ENCODE results near the gene GIPC2.
"Not testable (repeated sequence)": the region's sequence is repeated elsewhere in the genome, so short reads cannot be mapped to it uniquely, and the experiment has no call there.

The GIPC2 gene, protein sequence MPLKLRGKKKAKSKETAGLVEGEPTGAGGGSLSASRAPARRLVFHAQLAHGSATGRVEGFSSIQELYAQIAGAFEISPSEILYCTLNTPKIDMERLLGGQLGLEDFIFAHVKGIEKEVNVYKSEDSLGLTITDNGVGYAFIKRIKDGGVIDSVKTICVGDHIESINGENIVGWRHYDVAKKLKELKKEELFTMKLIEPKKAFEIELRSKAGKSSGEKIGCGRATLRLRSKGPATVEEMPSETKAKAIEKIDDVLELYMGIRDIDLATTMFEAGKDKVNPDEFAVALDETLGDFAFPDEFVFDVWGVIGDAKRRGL

DNA sequence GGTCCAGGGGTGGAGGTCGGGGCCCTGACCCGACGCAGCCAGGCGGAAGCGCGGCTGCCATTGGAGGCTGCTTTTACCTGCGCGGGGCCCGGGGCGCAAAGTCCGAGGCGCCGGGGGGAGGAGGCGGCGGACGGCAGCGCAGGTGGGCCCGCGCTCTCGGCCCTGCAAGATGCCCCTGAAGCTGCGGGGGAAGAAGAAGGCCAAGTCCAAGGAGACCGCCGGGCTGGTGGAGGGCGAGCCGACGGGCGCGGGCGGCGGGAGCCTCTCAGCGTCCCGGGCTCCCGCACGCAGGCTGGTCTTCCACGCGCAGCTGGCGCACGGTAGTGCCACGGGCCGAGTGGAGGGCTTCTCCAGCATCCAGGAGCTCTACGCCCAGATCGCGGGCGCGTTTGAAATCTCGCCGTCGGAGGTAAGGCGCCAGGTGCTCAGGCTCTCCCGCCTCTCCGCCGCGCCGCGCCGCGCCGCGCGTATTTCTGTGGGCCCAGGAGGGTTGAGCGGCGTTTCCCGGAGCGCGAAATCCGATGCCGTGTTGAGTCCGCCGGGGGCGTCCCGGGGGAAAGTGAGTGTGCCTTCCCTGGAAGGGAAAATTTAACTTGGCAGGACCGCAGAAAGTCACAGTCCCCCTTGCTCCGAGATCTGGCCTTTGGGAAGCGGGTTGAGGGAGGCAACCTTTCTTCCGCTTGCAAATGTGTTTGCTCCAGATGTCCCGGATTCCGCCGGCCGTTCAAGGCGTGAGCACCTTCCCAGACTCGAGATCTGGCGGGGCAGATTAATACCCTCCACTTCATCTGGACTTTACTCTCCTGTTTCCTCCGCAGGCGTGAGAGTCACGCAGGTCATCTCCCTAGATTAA lies at the start of gene GIPC2:
Gene GIPC2 (plus strand): TSS at position 41 of the 853 bp plus-strand sequence. CDS start 129 bp downstream, at position 170.
- DNase-seq: peak; percentile 64

- DNase-seq: no peak
Measured at GRCh38 chr1:77996734-77997133, 49.0 kb upstream of the GIPC2 start.

- not testable (repeated sequence) for DNase-seq
Measured at GRCh38 chr1:78000536-78000935, 45.2 kb upstream of the GIPC2 start.

DNA sequence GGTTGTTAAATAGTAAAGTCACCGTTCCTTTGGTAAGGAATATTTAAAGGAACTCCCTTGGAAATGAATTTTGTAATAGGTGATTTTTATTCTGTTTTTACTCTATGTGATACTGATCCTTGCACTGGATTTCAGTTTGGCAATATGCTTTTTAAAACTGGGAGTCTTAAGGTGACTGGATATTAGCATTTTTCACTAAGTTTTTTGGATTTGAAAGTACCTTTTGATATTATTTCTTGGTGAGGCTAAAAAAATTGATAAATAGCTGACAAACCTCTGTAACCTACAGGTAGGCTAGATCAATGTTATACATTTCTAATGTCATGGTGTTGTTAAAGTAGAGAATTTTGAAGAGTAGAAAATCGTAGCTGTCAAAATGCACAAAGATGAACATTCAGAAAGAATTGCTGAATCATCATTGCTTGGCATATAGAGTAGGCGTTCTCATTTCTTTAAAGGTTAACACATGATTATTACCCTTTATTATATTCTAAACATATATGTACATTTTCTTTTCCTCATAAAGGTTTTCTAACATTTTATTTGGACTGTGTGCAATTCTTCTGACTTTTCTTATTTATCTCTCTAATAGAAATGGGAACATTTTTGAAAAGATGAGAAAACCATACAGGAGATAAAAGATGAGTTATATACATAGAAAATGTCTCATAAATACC lies 42.6 kb upstream of the GIPC2 start:
- DNase-seq: no peak

DNA sequence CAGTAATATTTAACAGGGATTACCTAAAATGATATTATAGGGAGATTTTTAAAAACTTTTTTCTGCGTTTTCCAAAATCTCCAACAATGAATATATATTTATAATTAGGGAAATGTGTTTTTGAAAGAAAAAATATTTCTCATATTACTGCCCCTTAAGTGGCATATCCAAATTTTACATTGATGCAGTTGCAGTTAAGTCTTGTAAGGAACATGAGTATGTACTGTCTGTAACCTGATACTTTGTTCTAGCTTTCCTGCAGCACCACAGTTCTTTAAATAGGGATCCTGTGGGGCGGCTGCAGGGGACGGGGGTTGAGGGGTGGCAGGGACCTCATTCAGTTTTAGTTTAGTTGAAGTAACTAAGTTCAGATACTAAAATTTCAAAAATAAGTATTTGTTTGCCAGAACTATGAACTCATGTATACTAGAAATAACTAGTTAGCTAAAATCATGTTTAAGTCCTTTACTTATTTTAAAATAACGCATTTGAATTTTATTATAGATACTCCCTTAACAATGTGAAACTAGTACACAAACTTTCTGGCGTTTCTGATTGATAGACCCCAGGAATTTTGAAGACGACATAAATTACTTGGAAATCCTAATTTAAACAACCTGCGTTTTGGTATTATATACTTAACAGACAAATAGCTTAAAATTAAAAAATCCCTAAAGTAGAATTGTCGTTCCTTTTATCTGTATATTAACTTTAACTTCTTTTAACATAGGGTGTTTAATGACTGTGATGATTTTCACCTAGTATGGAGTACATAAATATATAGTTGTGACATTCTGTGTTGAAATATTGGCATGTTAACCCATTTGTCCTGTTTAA lies 41.7 kb upstream of the GIPC2 start:
- peak; percentile 50 for DNase-seq

DNA sequence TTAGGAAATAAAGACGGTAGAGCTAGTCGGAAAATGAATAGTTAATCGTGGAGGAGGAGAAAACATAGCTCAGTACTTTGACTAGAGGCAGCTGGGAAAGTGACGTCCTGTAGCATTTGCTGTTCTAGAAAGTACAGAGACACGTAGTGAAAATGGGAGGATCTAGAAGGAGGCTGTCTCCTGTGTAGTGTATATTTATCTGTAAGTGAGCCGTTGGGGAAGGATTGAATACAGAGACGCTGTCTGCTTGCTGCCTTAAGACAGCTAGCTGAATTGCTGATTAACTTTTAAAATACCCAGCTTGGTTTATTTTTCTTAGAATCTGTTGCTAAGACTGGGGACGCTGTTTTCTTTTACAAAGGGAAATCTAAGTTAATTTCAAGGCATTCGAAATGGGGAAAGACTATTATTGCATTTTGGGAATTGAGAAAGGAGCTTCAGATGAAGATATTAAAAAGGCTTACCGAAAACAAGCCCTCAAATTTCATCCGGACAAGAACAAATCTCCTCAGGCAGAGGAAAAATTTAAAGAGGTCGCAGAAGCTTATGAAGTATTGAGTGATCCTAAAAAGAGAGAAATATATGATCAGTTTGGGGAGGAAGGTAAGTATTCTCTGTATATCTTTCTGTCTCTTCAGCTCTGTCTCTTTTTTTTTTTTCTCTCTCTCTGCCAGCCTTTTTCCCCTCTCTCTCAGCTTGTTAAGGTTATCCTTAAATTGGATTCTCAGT lies 40.9 kb upstream of the GIPC2 start, which contains the start of gene DNAJB4:
Gene DNAJB4 (plus strand): TSS at position 221 of the 729 bp plus-strand sequence. CDS start 172 bp downstream, at position 393.
- DNase-seq: peak; percentile 67

DNA sequence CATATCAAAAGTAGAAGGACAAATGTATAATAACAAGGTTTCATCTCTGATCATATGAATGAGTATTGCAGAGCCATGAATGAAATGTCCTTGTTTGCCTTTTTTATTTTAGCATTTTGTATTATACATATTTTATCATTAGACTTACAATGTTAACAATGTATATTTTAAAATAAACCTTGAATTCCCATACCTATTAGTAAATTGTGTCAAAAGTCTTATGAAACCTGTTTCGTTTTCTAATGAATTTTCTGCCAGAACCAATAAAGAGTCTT lies 40.4 kb upstream of the GIPC2 start:
- DNase-seq: no peak

DNA sequence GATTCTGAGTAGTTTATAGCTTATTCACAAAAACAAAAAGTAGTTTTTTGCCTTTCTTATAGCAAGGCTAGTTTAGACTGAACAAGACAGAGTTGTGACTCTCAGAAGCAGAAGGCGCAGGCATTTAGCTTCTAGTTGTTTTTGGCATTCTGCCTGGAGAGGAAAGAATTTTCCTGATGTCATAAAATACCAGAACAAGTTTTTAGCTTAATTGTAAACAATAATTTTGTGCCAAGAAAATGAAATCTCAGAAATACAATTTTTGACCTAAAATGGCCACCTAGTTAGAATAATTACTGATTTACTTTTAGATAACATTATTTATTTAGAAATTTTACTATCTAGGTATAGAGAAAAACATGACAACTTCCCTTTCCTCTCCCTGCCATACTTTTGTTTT lies 40.0 kb upstream of the GIPC2 start:
- DNase-seq: no peak

GRCh38 chr1:78006521-78006920 lies 39.2 kb upstream of the GIPC2 start:
- no peak for DNase-seq

- DNase-seq: no peak
Measured at GRCh38 chr1:78007677-78008341, 38.0 kb upstream of the GIPC2 start.

DNA sequence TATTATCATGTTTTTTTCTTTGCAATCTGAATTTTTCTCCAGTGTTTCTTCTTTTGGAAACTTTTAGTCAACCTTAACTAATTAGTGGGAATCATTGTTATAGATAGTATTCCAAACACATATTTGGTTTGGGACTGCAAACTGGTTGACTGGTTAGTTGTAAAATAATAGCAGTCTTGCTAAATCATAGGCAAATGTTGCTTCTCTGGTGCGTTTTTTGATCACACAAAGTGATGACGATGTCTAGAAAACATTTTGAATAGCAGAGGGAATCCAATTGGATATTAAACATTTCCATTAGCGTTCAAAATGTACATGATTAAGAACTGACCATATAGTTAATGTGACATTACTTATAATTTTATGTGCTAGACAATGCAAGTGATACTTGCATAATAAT lies 36.5 kb upstream of the GIPC2 start:
- no peak for DNase-seq

DNA sequence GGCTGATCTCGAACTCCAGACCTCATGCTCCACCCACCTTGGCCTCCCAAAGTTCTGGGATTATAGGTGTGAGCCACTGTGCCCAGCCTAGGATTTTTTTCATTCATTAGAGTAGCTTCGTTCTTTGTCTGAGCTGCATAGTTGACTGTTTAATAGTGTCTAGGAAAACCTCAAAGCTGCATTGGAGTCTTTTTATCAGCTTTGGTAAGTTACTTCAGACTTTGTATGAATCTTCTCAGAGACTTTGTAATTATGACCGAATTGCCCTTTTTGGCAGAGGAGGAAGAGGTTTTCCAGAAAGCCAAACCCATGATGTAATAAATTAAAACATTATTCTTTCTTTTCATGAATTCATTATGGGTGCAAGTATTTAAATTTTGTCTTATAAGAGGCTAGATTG lies 35.9 kb upstream of the GIPC2 start:
- DNase-seq: no peak

GRCh38 chr1:78011050-78011449 lies 34.7 kb upstream of the GIPC2 start:
- no peak for DNase-seq

- no peak for DNase-seq
Measured at GRCh38 chr1:78015148-78015547, 30.6 kb upstream of the GIPC2 start.

DNA sequence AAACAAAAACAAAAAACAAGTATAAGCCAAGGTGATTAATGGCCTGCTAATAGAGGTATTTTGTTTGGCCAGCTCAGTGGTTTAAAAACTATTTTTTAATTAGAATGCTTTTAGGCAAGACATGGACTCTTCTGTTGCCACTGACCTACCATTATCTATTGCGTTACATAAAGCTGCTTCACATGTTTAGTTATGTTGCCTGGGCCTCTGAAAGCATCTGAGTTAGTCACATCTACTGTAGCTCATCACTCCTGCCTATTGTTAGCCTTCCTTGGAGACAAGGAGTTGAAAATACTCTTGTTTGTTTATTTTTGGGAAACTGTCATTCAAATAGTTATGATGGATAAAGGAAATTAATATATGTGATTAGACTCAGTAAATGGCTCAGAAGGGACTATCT lies 26.7 kb upstream of the GIPC2 start:
- no peak for DNase-seq

DNA sequence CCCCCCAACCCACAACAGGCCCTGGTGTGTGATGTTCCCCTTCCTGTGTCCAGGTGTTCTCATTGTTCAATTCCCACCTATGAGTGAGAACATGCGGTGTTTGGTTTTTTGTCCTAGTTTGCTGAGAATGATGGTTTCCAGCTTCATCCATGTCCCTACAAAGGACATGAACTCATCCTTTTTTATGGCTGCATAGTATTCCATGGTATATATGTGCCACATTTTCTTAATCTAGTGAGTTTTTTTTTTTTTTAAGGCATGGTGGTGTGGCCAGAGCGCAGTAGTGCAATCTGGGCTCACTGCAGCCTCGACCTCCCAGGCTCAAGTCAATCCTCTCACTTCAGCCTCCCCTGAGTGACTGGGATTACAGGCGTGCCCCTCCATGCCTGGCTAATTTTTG lies 24.6 kb upstream of the GIPC2 start:
- not testable (repeated sequence) for DNase-seq

DNA sequence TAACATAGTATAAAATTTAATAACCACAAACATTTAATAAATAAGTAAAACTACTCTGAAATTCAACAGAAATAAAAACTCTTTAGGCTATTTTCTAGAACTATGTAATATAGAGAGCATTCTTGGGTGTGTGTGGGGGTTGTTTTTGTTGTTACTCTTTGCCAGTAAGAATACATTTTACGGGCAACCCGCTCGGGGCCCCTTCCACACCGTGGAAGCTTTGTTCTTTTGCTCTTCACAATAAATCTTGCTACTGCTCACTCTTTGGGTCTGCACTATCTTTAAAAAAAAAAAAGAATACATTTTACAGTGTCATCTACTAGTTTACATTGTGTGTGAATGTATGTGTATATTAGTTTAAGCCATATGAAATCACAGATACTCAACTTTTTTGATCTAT lies 16.0 kb upstream of the GIPC2 start:
- no peak for DNase-seq

DNA sequence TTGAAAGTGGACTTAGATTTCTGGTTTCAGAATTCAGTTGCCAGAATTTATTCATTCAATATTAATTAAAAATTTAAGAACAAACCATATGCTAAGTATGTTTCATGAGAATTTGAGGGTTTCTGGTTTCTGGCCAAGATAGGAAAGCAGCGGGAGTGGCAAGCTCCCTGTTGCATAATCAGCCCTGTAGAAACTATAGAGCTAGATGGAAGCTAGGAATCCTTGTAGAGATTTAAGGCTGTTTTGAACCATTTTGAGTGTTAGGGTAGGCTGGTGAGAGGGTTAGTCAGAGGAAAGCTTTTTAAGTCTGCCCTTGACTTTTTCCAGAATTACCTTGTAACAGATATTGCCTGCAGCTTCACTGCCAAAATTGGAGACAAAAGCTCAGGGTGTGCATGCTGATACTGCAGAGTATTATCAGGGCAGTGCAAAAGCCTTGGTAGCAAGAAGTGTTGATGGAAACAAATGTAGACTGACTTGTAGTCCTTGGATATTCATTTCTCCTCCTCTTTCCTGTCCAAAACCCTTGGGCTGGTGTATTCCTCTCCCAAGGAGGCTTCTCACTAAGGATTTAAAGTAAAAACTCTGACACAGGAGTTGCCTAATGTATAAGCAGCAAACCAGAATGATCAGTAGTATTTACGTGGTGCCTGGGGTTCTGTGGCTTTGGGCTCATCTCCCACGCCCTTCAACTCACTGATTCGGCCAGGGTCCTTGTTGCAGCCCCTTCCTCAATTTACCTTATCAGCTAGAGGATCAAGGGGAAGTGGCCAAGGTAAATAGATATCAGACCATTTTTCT lies 12.6 kb upstream of the GIPC2 start:
- DNase-seq: no peak

DNA sequence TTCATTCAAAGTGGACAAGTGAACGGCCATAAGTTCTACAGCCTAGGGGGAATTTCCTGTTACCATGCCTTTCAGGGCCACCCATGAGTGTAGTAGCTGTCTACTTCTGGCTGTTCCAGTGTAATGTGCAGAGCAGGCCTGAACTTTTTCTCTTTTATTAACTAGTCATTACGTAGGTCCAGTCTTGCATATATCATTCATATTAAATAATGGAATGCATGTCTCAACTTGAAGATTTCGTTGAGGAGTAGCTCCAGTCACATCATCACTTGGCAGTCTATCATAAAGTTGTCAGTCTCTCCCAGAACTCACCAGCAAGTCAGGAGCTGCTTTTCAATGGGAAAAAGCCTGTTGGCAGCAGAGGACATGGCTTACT lies 12.0 kb upstream of the GIPC2 start:
- no peak for DNase-seq

GRCh38 chr1:78035121-78035520 lies 10.6 kb upstream of the GIPC2 start:
- DNase-seq: no peak

DNA sequence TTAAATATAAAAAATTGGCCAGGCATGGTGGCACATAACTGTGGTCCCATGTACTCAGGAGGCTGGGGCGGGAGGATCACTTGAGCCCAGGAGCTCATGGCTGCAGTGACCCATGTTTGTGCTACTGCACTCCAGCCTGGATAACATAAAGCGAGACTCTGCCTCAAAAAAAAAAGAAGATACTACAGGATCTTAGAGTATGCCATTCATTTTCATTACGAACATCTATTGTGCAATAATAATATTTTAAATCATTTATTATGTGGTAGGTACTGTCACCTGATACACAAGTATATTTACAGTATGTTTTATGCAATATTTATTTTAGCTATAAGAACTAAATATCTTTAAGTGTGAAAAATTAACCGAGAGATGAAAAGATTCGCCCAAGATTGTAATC lies 9.3 kb upstream of the GIPC2 start:
- DNase-seq: no peak
